CD8-positive, alpha-beta memory T cell (primary cell): ENCODE measurements around the gene BUB3. TPM values are rescaled to one million over a fixed set of nuclear protein-coding genes. Genes with fewer than 3 reads are reported as not detected.

Experiments
- CTCF ChIA-PET: fragments of 350-600 bp; sonication (Branson Sonifier 250); formaldehyde crosslinking; loops from one replicate; lab custom pipeline; 2021; ENCODE audit warnings: antibody characterized with exemption; lab: Charles Lee
- POLR2A ChIA-PET: fragments of 350-600 bp; sonication (Branson Sonifier 250); formaldehyde crosslinking; loops from one replicate; lab custom pipeline; 2021; ENCODE audit warnings: antibody characterized with exemption; lab: Charles Lee
- DNase-seq, 5 donors: peaks; one replicate each; pipeline versions ENCODE4 v3.0.0 to v3.0.0-alpha.2; 2020 to 2022; ENCODE audit warnings: mixed read lengths in 1 of 5
- H3K27ac ChIP-seq: one replicate; pipeline ENCODE4 v1.7.0; 2013; ENCODE audit warnings: low read depth, mild to moderate bottlenecking, low read length, moderate library complexity
- H3K27me3 ChIP-seq: 2 replicates; pipeline ENCODE4 v1.7.0; 2013; ENCODE audit warnings: low read length, mild to moderate bottlenecking; ENCODE audit not compliant: insufficient read depth, poor library complexity, severe bottlenecking
- H3K36me3 ChIP-seq: 2 replicates; pipeline ENCODE4 v1.7.0; 2013; ENCODE audit warnings: mild to moderate bottlenecking, low read length, moderate library complexity; ENCODE audit not compliant: insufficient read depth
- H3K4me1 ChIP-seq: 2 replicates; pipeline ENCODE4 v1.7.0; 2013; ENCODE audit warnings: mild to moderate bottlenecking, low read length, moderate library complexity; ENCODE audit not compliant: insufficient read depth
- H3K4me3 ChIP-seq: 2 replicates; pipeline ENCODE4 v1.7.0; 2013; ENCODE audit warnings: mild to moderate bottlenecking, low read length
- H3K9me3 ChIP-seq: 2 replicates; pipeline ENCODE4 v1.7.0; 2013; ENCODE audit warnings: mild to moderate bottlenecking, low read length
- H3K27ac Mint-ChIP-seq, 8 donors: one replicate each; pipeline ENCODE4 v1.8.0; 2020 to 2021; ENCODE audit warnings: mixed read lengths in 8 of 8, mild to moderate bottlenecking in 6 of 8, inconsistent platforms in 3 of 8, moderate library complexity in 3 of 8
- H3K27me3 Mint-ChIP-seq, 2 donors: one replicate each; pipeline ENCODE4 v1.8.0; 2020 to 2021; ENCODE audit warnings: mixed read lengths in 2 of 2, mild to moderate bottlenecking in 1 of 2, moderate library complexity in 1 of 2
- H3K36me3 Mint-ChIP-seq, 3 donors: one replicate each; pipeline ENCODE4 v1.8.0; 2020 to 2021; ENCODE audit warnings: mixed read lengths in 3 of 3, inconsistent platforms in 1 of 3, mild to moderate bottlenecking in 1 of 3
- H3K4me1 Mint-ChIP-seq, 3 donors: one replicate each; pipeline ENCODE4 v1.8.0; 2020 to 2021; ENCODE audit warnings: mixed read lengths in 3 of 3, inconsistent platforms in 1 of 3, mild to moderate bottlenecking in 1 of 3
- H3K4me3 Mint-ChIP-seq, 7 donors: one replicate each; pipeline ENCODE4 v1.8.0; 2020 to 2021; ENCODE audit warnings: mixed read lengths in 7 of 7, mild to moderate bottlenecking in 6 of 7, moderate library complexity in 4 of 7, inconsistent platforms in 2 of 7
- H3K9me3 Mint-ChIP-seq, 5 donors: one replicate each; pipeline ENCODE4 v1.8.0; 2020 to 2022; ENCODE audit warnings: mixed read lengths in 5 of 5, mild to moderate bottlenecking in 3 of 5, moderate library complexity in 2 of 5, inconsistent platforms in 1 of 5
- polyA plus RNA-seq: library from polyadenylated mRNA; unstranded; fragments of 300-500 nt; fragmentation: Illumina TruSeq; gene quantifications from one replicate; pipeline ENCODE4 v1.2.3, GENCODE V29; 2021
- total RNA-seq, 2 experiments: library from RNA; stranded (reverse); gene quantifications; one replicate each; pipeline ENCODE4 v1.2.3, GENCODE V29; 2021

BUB3 gene
- total and polyA plus RNA-seq, 3 experiments from 2014 or later, result 231 to 255 (median 254) TPM

- Histone ChIP-seq H3K27ac (no peak overlapping the region), H3K27me3 (peaks cover 45% of the 10 kb centered on the region), H3K36me3 (no peaks in the 10 kb centered on the region), H3K4me3 (peak overlapping the region; percentile 57), H3K9me3 (no peaks in the 10 kb centered on the region), H3K4me1 (peaks cover 72% of the 10 kb centered on the region)
- H3K27me3 Mint-ChIP-seq, result peaks cover 25 to 40% of the 10 kb centered on the region in 2 donors
- H3K4me3 Mint-ChIP-seq, result peak overlapping the region in 6 of 7 donors; percentile 32 to 78 (median 64)
- no peaks in the 10 kb centered on the region for H3K9me3 Mint-ChIP-seq
- ChIA-PET POLR2A (no interaction called here), CTCF (no interaction called here)
- peaks cover 52 to 71% (median 65%) of the 10 kb centered on the region in 3 donors for H3K4me1 Mint-ChIP-seq
- DNase-seq, result no peak
- peaks cover 4 to 20% (median 6%) of the 10 kb centered on the region in 3 donors for H3K36me3 Mint-ChIP-seq
- H3K27ac Mint-ChIP-seq, result no peak overlapping the region
These were observed 2.5 kb upstream of the BUB3 start for GRCh38 chr10:123151737-123152135.

- Mint-ChIP-seq H3K36me3 (peaks cover 9 to 39% (median 16%) of the 10 kb centered on the region in 3 donors), H3K9me3 (no peaks in the 10 kb centered on the region), H3K4me3 (peak overlapping the region; percentile 94 to 100 (median 99)), H3K4me1 (peaks cover 64 to 76% (median 76%) of the 10 kb centered on the region in 3 donors), H3K27ac (peak overlapping the region; percentile 82 to 100 (median 98)), H3K27me3 (peaks cover 17 to 32% of the 10 kb centered on the region in 2 donors)
- peak overlapping the region; percentile 82 for H3K4me3 ChIP-seq
- DNase-seq, result no peak
- ChIA-PET CTCF (interaction anchor here (0.9 to 1.5 kb wide), 9 partner anchors 8 to 175 kb away, joined by 3 to 6 read pairs (median 4); partner anchors contain the start of gene PSTK), POLR2A (interaction anchor here (0.8 to 1.6 kb wide), 5 partner anchors 88 to 779 kb away, joined by 3 to 7 read pairs (median 3); partner anchors contain the start of genes ACADSB, C10orf88, IKZF5 and PLEKHA1)
- peaks cover 33% of the 10 kb centered on the region for H3K27me3 ChIP-seq
- no peaks in the 10 kb centered on the region for H3K9me3 ChIP-seq
- peaks cover 10% of the 10 kb centered on the region for H3K36me3 ChIP-seq
- H3K4me1 ChIP-seq, result peaks cover 73% of the 10 kb centered on the region
- no peak overlapping the region for H3K27ac ChIP-seq
These were observed 613 bp upstream of the BUB3 start for GRCh38 chr10:123153486-123154091.

GRCh38 chr10:123154711-123155505, 706 bp downstream of the BUB3 start:
- CTCF ChIA-PET, result interaction anchor here (0.9 to 1.5 kb wide), 6 partner anchors 11 to 176 kb away, joined by 3 to 6 read pairs (median 4); no protein-coding TSS in a partner anchor
- Histone ChIP-seq H3K4me1 (peaks cover 75% of the 10 kb centered on the region), H3K4me3 (peak overlapping the region; percentile 82), H3K36me3 (peaks cover 10% of the 10 kb centered on the region), H3K27ac (peak overlapping the region; percentile 88), H3K27me3 (peaks cover 19% of the 10 kb centered on the region), H3K9me3 (no peaks in the 10 kb centered on the region)
- H3K4me3 Mint-ChIP-seq, result peak overlapping the region; percentile 94 to 100 (median 99)
- peak overlapping the region; percentile 82 to 100 (median 98) for H3K27ac Mint-ChIP-seq
- POLR2A ChIA-PET, result interaction anchor here (0.7 to 1.6 kb wide), 5 partner anchors 15 to 201 kb away, joined by 3 to 7 read pairs (median 3); partner anchors contain the start of genes ACADSB, C10orf88, IKZF5 and PSTK
- peak in 3 of 5 donors; percentile 36 to 66 (median 44) for DNase-seq
- H3K9me3 Mint-ChIP-seq, result no peaks in the 10 kb centered on the region
- H3K36me3 Mint-ChIP-seq, result peaks cover 9 to 46% (median 16%) of the 10 kb centered on the region in 3 donors
- peaks cover 11 to 22% of the 10 kb centered on the region in 2 donors for H3K27me3 Mint-ChIP-seq
- peaks cover 69 to 80% (median 79%) of the 10 kb centered on the region in 3 donors for H3K4me1 Mint-ChIP-seq

GRCh38 chr10:123156078-123156477, 1.9 kb downstream of the BUB3 start:
- peak overlapping the region; percentile 39 to 99 (median 65) for H3K4me3 Mint-ChIP-seq
- DNase-seq, result no peak
- ChIA-PET POLR2A (interaction anchor here (0.6 kb wide), 1 partner anchor 732 kb away, joined by 3 read pairs; no protein-coding TSS in a partner anchor), CTCF (interaction anchor here (0.8 kb wide), 1 partner anchor 23 kb away, joined by 3 read pairs; no protein-coding TSS in a partner anchor)
- H3K27me3 ChIP-seq, result peaks cover 10% of the 10 kb centered on the region
- H3K4me3 ChIP-seq, result no peak overlapping the region
- peaks cover 73 to 80% (median 79%) of the 10 kb centered on the region in 3 donors for H3K4me1 Mint-ChIP-seq
- H3K27me3 Mint-ChIP-seq, result peaks cover 7 to 10% of the 10 kb centered on the region in 2 donors
- H3K27ac Mint-ChIP-seq, result peak overlapping the region in 7 of 8 donors; percentile 6 to 71 (median 34)
- no peak overlapping the region for H3K27ac ChIP-seq
- H3K9me3 Mint-ChIP-seq, result no peaks in the 10 kb centered on the region
- peaks cover 10% of the 10 kb centered on the region for H3K36me3 ChIP-seq
- no peaks in the 10 kb centered on the region for H3K9me3 ChIP-seq
- H3K4me1 ChIP-seq, result peaks cover 73% of the 10 kb centered on the region
- H3K36me3 Mint-ChIP-seq, result peaks cover 9 to 56% (median 16%) of the 10 kb centered on the region in 3 donors

GRCh38 chr10:123157210-123157609, 3.0 kb downstream of the BUB3 start:
- peak overlapping the region; percentile 1 to 27 (median 13) for H3K4me3 Mint-ChIP-seq
- H3K36me3 Mint-ChIP-seq, result peaks cover 15 to 65% (median 18%) of the 10 kb centered on the region in 3 donors
- Histone ChIP-seq H3K36me3 (peaks cover 15% of the 10 kb centered on the region), H3K4me3 (no peak overlapping the region), H3K4me1 (peaks cover 78% of the 10 kb centered on the region), H3K27me3 (no peaks in the 10 kb centered on the region), H3K9me3 (no peaks in the 10 kb centered on the region), H3K27ac (no peak overlapping the region)
- CTCF ChIA-PET, result no interaction called here
- POLR2A ChIA-PET, result no interaction called here
- H3K4me1 Mint-ChIP-seq, result peaks cover 76 to 84% (median 80%) of the 10 kb centered on the region in 3 donors
- H3K27ac Mint-ChIP-seq, result peak overlapping the region in 7 of 8 donors; percentile 5 to 69 (median 34)
- no peaks in the 10 kb centered on the region for H3K27me3 Mint-ChIP-seq
- DNase-seq, result no peak
- no peaks in the 10 kb centered on the region for H3K9me3 Mint-ChIP-seq

GRCh38 chr10:123158682-123159081, 4.5 kb downstream of the BUB3 start:
- H3K36me3 ChIP-seq, result peaks cover 29% of the 10 kb centered on the region
- no peak overlapping the region for H3K4me3 ChIP-seq
- no peaks in the 10 kb centered on the region for H3K9me3 ChIP-seq
- Mint-ChIP-seq H3K27me3 (no peaks in the 10 kb centered on the region), H3K4me1 (peaks cover 71 to 86% (median 82%) of the 10 kb centered on the region in 3 donors), H3K36me3 (peaks cover 18 to 79% (median 22%) of the 10 kb centered on the region in 3 donors), H3K9me3 (no peaks in the 10 kb centered on the region), H3K4me3 (peak overlapping the region in 4 of 7 donors; percentile 4 to 71 (median 28)), H3K27ac (peak overlapping the region in 6 of 8 donors; percentile 5 to 86 (median 64))
- H3K4me1 ChIP-seq, result peaks cover 73% of the 10 kb centered on the region
- DNase-seq, result no peak
- H3K27ac ChIP-seq, result no peak overlapping the region
- ChIA-PET POLR2A (interaction anchor here (1.0 kb wide), 1 partner anchor 9 kb away, joined by 3 read pairs; no protein-coding TSS in a partner anchor), CTCF (interaction anchor here (1.5 kb wide), 1 partner anchor 178 kb away, joined by 4 read pairs; the partner anchor contains the start of gene PSTK)
- no peaks in the 10 kb centered on the region for H3K27me3 ChIP-seq

GRCh38 chr10:123160311-123160980, 6.2 kb downstream of the BUB3 start:
- peak overlapping the region; percentile 17 for H3K4me3 ChIP-seq
- POLR2A ChIA-PET, result interaction anchor here (0.6 kb wide), 1 partner anchor 28 kb away, joined by 3 read pairs; no protein-coding TSS in a partner anchor
- peak overlapping the region; percentile 65 to 93 (median 80) for H3K27ac Mint-ChIP-seq
- peaks cover 64 to 86% (median 83%) of the 10 kb centered on the region in 3 donors for H3K4me1 Mint-ChIP-seq
- H3K4me1 ChIP-seq, result peaks cover 65% of the 10 kb centered on the region
- H3K36me3 Mint-ChIP-seq, result peaks cover 22 to 82% (median 27%) of the 10 kb centered on the region in 3 donors
- peak overlapping the region; percentile 39 to 80 (median 56) for H3K4me3 Mint-ChIP-seq
- CTCF ChIA-PET, result interaction anchor here (1.5 kb wide), 1 partner anchor 1259 kb away, joined by 4 read pairs; the partner anchor contains the start of gene OAT
- DNase-seq, result peak in 2 of 5 donors; percentile 68 to 72
- H3K9me3 Mint-ChIP-seq, result no peaks in the 10 kb centered on the region
- H3K9me3 ChIP-seq, result no peaks in the 10 kb centered on the region
- peaks cover 38% of the 10 kb centered on the region for H3K36me3 ChIP-seq
- H3K27ac ChIP-seq, result peak overlapping the region; percentile 28
- H3K27me3 ChIP-seq, result no peaks in the 10 kb centered on the region
- H3K27me3 Mint-ChIP-seq, result no peaks in the 10 kb centered on the region
